Brain microvascular endothelial cell (primary cell): ENCODE data around the gene METRN.

Experiments used
- DNase-seq: peaks from one replicate; pipeline ENCODE4 v3.0.0-alpha.2; 2020
- H3K27ac ChIP-seq: fragments of 250-450 bp; sonication (Bioruptor Pico); 2 replicates; pipeline ENCODE4 v1.5.1; 2020; ENCODE audit warnings: mild to moderate bottlenecking, moderate library complexity
- H3K27me3 ChIP-seq: fragments of 250-450 bp; sonication (Bioruptor Pico); replicated peaks from 2 replicates; pipeline ENCODE4 v1.5.1; 2020; ENCODE audit warnings: mild to moderate bottlenecking
- H3K36me3 ChIP-seq: fragments of 250-450 bp; sonication (Bioruptor Pico); replicated peaks from 2 replicates; pipeline ENCODE4 v1.5.1; 2020; ENCODE audit warnings: mild to moderate bottlenecking
- H3K4me3 ChIP-seq: 2 replicates; pipeline ENCODE4 v1.5.1; 2011; ENCODE audit warnings: low read depth, mild to moderate bottlenecking, control low read depth, low read length, moderate library complexity
- in situ Hi-C: cut with HindIII; loops from 2 replicates; pipeline ENCODE4 v1.10.0; 2017; ENCODE audit warnings: low sequenced_read_pairs, low pct_ligation_motif_present
- TF ChIP-seq, protein P1 (sequence below): IDR thresholded peaks from 2 replicates; pipeline ENCODE4 v1.5.1; 2011; ENCODE audit warnings: low read depth, mild to moderate bottlenecking, moderate library complexity, low read length, control low read depth, inconsistent platforms; ENCODE audit errors: missing control alignments

The METRN gene

DNA sequence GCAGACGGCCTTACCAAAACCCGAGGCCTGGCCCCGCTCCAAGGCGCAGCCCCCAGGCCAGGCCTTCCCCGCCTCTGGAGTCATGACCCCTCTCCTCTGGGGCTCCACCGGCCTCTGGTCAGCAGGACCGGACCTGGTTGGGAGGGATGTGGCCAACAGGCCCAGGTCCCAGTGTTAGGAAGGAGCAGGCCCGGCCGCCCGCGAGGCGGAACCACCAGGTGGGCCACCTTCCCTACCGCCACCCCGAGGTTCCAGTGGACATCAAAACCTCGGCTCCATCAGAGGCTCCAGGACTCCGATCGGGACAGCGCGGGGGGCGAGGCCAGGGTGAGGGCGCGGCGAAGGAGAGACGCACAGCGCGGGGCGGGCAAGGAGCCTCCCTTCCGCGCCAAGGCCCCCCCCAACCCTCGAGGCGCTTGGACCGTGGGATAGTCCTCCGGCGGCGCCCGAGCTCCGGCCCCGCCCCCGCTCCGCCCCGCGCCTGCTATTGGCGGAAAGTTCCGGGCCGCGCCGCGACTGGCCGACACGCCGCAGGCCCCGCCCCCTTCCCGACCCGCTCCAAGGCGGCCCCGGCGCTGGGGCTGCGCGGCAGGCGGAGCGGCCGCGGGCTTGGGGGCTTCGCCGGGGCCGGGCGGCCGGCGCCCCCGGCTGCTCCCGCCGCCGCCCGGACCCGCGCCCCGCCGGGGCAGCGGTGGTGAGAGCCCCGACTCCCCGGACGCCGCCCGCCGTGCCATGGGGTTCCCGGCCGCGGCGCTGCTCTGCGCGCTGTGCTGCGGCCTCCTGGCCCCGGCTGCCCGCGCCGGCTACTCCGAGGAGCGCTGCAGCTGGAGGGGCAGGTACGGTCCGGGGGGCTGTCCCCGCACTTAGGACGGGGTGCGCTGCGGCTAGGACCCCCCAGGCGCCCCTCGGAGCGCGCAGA, at the start of gene METRN:
TSS of gene METRN (plus strand) at position 561 of the 919 bp plus-strand sequence. CDS start at position 733, 172 bp downstream.
- TF ChIP-seq, protein P1, sequence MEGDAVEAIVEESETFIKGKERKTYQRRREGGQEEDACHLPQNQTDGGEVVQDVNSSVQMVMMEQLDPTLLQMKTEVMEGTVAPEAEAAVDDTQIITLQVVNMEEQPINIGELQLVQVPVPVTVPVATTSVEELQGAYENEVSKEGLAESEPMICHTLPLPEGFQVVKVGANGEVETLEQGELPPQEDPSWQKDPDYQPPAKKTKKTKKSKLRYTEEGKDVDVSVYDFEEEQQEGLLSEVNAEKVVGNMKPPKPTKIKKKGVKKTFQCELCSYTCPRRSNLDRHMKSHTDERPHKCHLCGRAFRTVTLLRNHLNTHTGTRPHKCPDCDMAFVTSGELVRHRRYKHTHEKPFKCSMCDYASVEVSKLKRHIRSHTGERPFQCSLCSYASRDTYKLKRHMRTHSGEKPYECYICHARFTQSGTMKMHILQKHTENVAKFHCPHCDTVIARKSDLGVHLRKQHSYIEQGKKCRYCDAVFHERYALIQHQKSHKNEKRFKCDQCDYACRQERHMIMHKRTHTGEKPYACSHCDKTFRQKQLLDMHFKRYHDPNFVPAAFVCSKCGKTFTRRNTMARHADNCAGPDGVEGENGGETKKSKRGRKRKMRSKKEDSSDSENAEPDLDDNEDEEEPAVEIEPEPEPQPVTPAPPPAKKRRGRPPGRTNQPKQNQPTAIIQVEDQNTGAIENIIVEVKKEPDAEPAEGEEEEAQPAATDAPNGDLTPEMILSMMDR = no peak
- Histone ChIP-seq H3K27me3 (no peaks in the 10 kb centered on the region), H3K36me3 (peaks cover 2% of the 10 kb centered on the region), H3K4me3 (peak within 1 kb of the TSS; percentile 61), H3K27ac (peak within 1 kb of the TSS; percentile 30)
- in situ Hi-C loops = loop anchor here (25.0 kb wide), 1 partner anchor 272 kb away; the partner anchor contains the start of gene SOX8
- peak; percentile 73 for DNase-seq

DNA sequence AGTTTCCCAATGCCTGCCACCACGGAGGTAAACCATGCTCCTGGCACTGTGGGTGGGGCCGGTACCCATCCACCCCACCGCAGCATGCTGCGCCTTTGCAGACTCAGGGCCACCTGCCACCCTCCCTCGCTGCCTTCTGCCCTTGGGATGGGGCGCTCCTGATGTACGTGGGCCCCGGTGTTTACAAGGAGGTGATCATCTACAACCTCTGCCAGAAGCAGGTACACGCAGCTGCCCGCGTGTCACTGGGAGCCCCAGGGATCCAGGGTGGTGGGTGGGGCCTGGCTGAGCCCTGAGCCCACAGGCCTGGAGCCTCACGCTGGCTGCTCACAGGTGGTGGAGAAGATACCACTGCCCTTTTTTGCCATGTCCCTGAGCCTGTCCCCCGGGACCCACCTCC, 48.3 kb upstream of the METRN start:
- Histone ChIP-seq H3K27me3 (no peaks in the 10 kb centered on the region), H3K4me3 (no peak overlapping the region), H3K27ac (no peak overlapping the region), H3K36me3 (peaks cover 24% of the 10 kb centered on the region)
- TF ChIP-seq, protein P1 = no peak
- no peak for DNase-seq
- in situ Hi-C loops = no loop called here

- H3K4me3 ChIP-seq = no peak overlapping the region
- in situ Hi-C loops = no loop called here
- peaks cover 29% of the 10 kb centered on the region for H3K36me3 ChIP-seq
Observed at GRCh38 chr16:667113-667779, 47.7 kb upstream of the METRN start.

GRCh38 chr16:667780-668518, 47.0 kb upstream of the METRN start, which contains the start of gene RHOT2:
Gene RHOT2 (plus strand): TSS chr16:668132. CDS start chr16:668200, 68 bp downstream.
- peak; percentile 80 for DNase-seq
- Histone ChIP-seq H3K4me3 (peak within 1 kb of the TSS; percentile 85), H3K27me3 (no peaks in the 10 kb centered on the region), H3K27ac (peak within 1 kb of the TSS; percentile 44), H3K36me3 (peaks cover 36% of the 10 kb centered on the region)
- in situ Hi-C loops = no loop called here
- TF ChIP-seq, protein P1 = peak; percentile 57

More at GRCh38 chr16:667113-667779, 47.7 kb upstream of the METRN start:
- TF ChIP-seq, protein P1 = no peak
- Histone ChIP-seq H3K27ac (no peak overlapping the region), H3K27me3 (no peaks in the 10 kb centered on the region)
- DNase-seq = no peak

DNA sequence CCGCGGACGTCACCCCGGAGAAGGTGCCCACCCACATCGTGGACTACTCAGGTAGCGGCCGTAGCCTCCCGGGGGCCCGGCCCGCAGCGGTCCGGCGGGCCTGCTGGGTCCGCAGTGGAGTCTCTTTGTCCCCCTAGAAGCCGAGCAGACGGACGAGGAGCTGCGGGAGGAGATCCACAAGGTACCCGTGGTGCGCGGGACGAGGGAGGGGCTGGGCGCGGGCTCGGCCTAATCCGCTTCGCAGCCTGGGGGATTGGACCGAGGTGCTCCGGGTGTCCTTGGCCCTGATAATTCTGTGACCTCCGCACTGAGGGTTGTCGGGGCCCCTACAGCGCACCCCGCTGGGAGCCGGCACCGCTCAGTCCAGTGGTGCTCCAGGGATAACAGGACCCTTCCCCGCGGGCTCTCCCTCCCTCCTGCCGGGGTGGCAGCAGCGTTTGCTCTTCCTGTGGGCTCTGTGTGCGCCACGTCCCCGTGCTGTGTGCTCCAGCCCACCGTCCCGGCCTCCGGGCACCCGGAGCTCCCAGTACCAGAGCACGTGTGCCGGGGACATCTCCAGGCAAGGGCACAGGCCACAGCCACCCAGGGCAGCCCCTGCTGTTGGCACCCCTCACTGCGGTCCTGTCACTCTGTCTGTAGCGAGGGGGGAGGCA, 46.3 kb upstream of the METRN start:
- Histone ChIP-seq H3K27me3 (no peaks in the 10 kb centered on the region), H3K36me3 (peaks cover 42% of the 10 kb centered on the region), H3K27ac (peak overlapping the region; percentile 44), H3K4me3 (peak overlapping the region; percentile 85)
- TF ChIP-seq, protein P1 = no peak
- no peak for DNase-seq
- in situ Hi-C loops = no loop called here
